Smooth muscle cell (in vitro differentiated cells): Measurements from ENCODE around the gene FREM1. TPM values are rescaled to one million over a fixed set of nuclear protein-coding genes. Genes with fewer than 3 reads are reported as not detected.

Source experiments
- DNase-seq: peaks from one replicate; lab custom pipeline; 2025; ENCODE audit not compliant: unreplicated experiment; lab: John Stamatoyannopoulos, UW
- H2AFZ ChIP-seq: fragments of 200-600 bp; sonication (generic); 2 replicates; pipeline ENCODE4 v1.6.0; 2016; ENCODE audit warnings: antibody characterized with exemption, low read depth, mild to moderate bottlenecking
- H3F3A ChIP-seq: fragments of 200-600 bp; sonication (generic); 2 replicates; pipeline ENCODE4 v1.6.0; 2017; ENCODE audit warnings: antibody characterized with exemption, low read depth
- H3K27ac ChIP-seq: fragments of 200-600 bp; sonication (generic); 2 replicates; pipeline ENCODE4 v1.5.1; 2016; ENCODE audit warnings: low read depth, mild to moderate bottlenecking
- H3K27me3 ChIP-seq: fragments of 200-600 bp; sonication (generic); 2 replicates; pipeline ENCODE4 v1.6.1; 2016; ENCODE audit warnings: low read depth, mild to moderate bottlenecking
- H3K36me3 ChIP-seq: fragments of 200-600 bp; sonication (generic); 2 replicates; pipeline ENCODE4 v1.5.1; 2016; ENCODE audit warnings: low read depth
- H3K4me1 ChIP-seq: fragments of 200-600 bp; sonication (generic); 2 replicates; pipeline ENCODE4 v1.5.1; 2016; ENCODE audit warnings: low read depth
- H3K4me2 ChIP-seq: fragments of 200-600 bp; sonication (generic); 2 replicates; pipeline ENCODE4 v1.6.0; 2016; ENCODE audit warnings: mild to moderate bottlenecking
- H3K4me3 ChIP-seq: fragments of 200-600 bp; sonication (generic); 2 replicates; pipeline ENCODE4 v1.5.1; 2016; ENCODE audit warnings: mild to moderate bottlenecking
- H3K79me2 ChIP-seq: fragments of 200-600 bp; sonication (generic); 2 replicates; pipeline ENCODE4 v1.6.0; 2016; ENCODE audit warnings: low read depth, mild to moderate bottlenecking
- H3K9ac ChIP-seq: fragments of 200-600 bp; sonication (generic); 2 replicates; pipeline ENCODE4 v1.6.0; 2016; ENCODE audit warnings: low read depth
- H3K9me3 ChIP-seq: fragments of 200-600 bp; sonication (generic); replicated peaks from 2 replicates; pipeline ENCODE4 v1.5.1; 2016; ENCODE audit warnings: low read depth
- H4K20me1 ChIP-seq: fragments of 200-600 bp; sonication (generic); 2 replicates; pipeline ENCODE4 v1.6.0; 2016; ENCODE audit warnings: low read depth
- CTCF ChIP-seq: fragments of 200-600 bp; sonication (generic); IDR thresholded peaks from 2 replicates; pipeline ENCODE4 v1.5.1; 2017; ENCODE audit warnings: borderline replicate concordance, mild to moderate bottlenecking, antibody characterized with exemption; ENCODE audit not compliant: insufficient read depth, poor library complexity, severe bottlenecking
- WGBS: methylation state at CpG from one replicate; pipeline ENCODE4 v1.1.7; 2016; ENCODE audit warnings: low lambda C conversion rate; 5-methylcytosine and 5-hydroxymethylcytosine counted together
- polyA plus RNA-seq: library from polyadenylated mRNA; unstranded; fragments of >200 nt; fragmentation: Nextera tagmentation; extraction: Ambion mirVana; gene quantifications from 2 replicates; pipeline ENCODE4 v1.2.1, GENCODE V29; 2016
- total RNA-seq: library from RNA; depleted of rRNA; stranded (reverse); fragments of >200 nt; gene quantifications from 2 replicates; pipeline ENCODE4 v1.2.3, GENCODE V29; 2014

FREM1 gene
- total and polyA plus RNA-seq, 2 experiments from 2014 or later, result 18.0 TPM

- H3K36me3 ChIP-seq, result no peaks in the 10 kb centered on the region
- H3K27me3 ChIP-seq, result no peaks in the 10 kb centered on the region
- no peak within 1 kb of the TSS for H3K4me3 ChIP-seq
- 28% methylated on average over 7 of the region's 7 CpGs for WGBS
- no peak for TF ChIP-seq CTCF
- no peaks in the 10 kb centered on the region for H3F3A ChIP-seq
- H3K79me2 ChIP-seq, result no peaks in the 10 kb centered on the region
- peaks cover 8% of the 10 kb centered on the region for H3K4me1 ChIP-seq
- no peaks in the 10 kb centered on the region for H4K20me1 ChIP-seq
- no peak within 1 kb of the TSS for H3K9ac ChIP-seq
- no peaks in the 10 kb centered on the region for H3K9me3 ChIP-seq
- no peak within 1 kb of the TSS for H2AFZ ChIP-seq
- H3K4me2 ChIP-seq, result no peak within 1 kb of the TSS
- H3K27ac ChIP-seq, result no peak within 1 kb of the TSS
- no peak for DNase-seq
Observed at GRCh38 chr9:14722391-14723035, 187.7 kb downstream of the FREM1 start, which contains the start of gene CER1. Gene CER1, minus strand, starts transcription at chr9:14722733. Its CDS starts 61 bp downstream, at chr9:14722672.

GRCh38 chr9:14719231-14719923 lies 190.9 kb downstream of the FREM1 start:
- Histone ChIP-seq H3K27me3 (no peaks in the 10 kb centered on the region), H3K27ac (no peak overlapping the region), H3K4me2 (no peak overlapping the region), H3K36me3 (no peaks in the 10 kb centered on the region), H3K4me3 (no peak overlapping the region), H3K9ac (no peak overlapping the region), H3F3A (no peaks in the 10 kb centered on the region), H2AFZ (no peak overlapping the region), H4K20me1 (no peaks in the 10 kb centered on the region), H3K4me1 (peaks cover 8% of the 10 kb centered on the region), H3K79me2 (no peaks in the 10 kb centered on the region), H3K9me3 (no peaks in the 10 kb centered on the region)
- 85% methylated on average over 8 of the region's 8 CpGs for WGBS
- DNase-seq, result no peak
- no peak for TF ChIP-seq CTCF

GRCh38 chr9:14715102-14715501 lies 195.1 kb downstream of the FREM1 start:
- Histone ChIP-seq H3K27ac (no peak overlapping the region), H3K4me2 (no peak overlapping the region), H3K4me1 (no peaks in the 10 kb centered on the region), H2AFZ (no peak overlapping the region), H3K36me3 (no peaks in the 10 kb centered on the region), H3K79me2 (no peaks in the 10 kb centered on the region), H3K9ac (no peak overlapping the region), H3K27me3 (no peaks in the 10 kb centered on the region), H3F3A (no peaks in the 10 kb centered on the region), H4K20me1 (no peaks in the 10 kb centered on the region), H3K4me3 (no peak overlapping the region), H3K9me3 (no peaks in the 10 kb centered on the region)
- TF ChIP-seq CTCF, result no peak
- DNase-seq, result no peak
- 90% methylated on average over 4 of the region's 4 CpGs for WGBS
